SIG-M5 (cell line): Measurements from ENCODE around the gene PYM1.
"Not testable (repeated sequence)": the region's sequence is repeated elsewhere in the genome, so short reads cannot be mapped to it uniquely, and the experiment has no call there.

ENCODE experiments used
- DNase-seq: peaks from one replicate; lab custom pipeline; 2025; lab: John Stamatoyannopoulos, UW

PYM1 gene

GRCh38 chr12:55908726-55909512, 18.8 kb downstream of the PYM1 start:
- DNase-seq, result no peak

GRCh38 chr12:55906056-55906455, 21.6 kb downstream of the PYM1 start:
- DNase-seq, result no peak

- DNase-seq, result no peak
These were observed 25.7 kb downstream of the PYM1 start for GRCh38 chr12:55901881-55902490.

DNA sequence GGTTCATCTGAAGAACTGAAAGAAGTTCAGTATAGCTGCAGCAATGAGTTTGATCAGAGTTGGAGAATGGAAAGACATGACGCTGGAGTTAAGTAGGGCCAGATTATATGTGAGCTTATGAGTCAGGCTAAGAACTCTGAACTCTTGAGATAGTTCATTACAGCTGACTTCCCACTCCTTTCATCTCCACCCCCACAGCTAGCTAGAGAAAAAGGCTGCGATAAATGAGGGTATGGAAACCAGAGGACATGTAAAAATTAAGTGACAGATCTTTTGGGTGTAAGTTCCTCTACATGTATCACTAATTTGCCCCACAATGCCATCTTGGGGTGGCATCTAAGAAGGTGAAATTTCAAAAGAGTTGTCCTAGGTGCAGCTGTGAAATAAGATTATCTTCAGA, 28.6 kb downstream of the PYM1 start:
- DNase-seq, result no peak

DNA sequence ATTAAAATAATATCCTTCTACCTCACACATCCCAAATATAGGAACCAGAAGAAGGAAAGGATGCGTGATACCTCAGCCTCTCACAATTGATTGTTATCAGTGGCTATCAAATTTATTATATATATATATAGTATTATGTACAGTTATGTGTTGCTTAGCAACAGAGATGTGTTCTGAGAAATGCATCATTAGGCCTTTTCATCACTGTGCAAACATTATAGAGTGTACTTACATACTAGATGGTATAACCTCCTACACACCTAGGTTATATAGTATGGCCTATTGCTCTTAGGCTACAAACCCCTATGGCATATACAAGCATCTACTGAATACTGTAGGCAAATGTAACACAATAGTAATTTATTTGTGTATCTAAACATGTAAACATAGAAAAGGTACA, 34.0 kb downstream of the PYM1 start:
- no peak for DNase-seq

DNA sequence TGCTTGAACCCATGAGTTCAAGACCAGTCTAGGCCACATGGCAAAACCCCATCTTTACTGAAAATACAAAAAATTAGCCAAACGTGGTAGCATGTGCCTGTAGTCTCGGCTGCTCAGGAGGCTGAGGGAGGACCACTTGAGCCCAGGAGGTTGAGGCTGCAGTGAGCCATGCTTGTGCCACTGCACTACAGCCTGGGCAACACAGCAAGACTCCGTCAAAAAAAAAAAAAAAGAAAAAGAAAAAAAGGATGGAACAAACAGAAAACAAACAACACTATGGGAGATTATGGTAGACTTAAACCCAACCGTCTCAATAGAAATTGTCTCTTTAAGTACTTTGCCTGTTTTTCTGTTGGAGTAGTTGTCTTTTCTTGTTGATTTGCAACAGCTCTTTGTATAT, 36.4 kb downstream of the PYM1 start:
- DNase-seq, result no peak

DNA sequence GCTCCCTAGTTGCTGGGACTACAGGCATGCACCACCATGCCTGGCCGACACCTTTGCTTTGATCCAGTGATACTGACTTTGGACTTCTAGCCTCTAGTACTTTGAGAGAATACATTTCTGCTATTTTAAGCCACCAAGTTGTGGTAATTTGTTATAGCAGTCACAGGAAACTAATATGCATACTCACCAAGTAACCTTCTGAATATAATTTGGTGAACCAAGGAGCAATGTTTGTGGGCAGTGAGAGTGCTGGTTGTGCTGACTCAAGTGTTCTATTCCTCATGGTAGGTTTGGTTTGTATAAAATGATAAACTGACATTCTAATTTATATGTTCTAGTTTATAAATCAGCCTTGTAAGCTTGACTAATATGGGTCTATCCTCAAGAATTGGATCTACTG, 42.6 kb downstream of the PYM1 start:
- no peak for DNase-seq

DNA sequence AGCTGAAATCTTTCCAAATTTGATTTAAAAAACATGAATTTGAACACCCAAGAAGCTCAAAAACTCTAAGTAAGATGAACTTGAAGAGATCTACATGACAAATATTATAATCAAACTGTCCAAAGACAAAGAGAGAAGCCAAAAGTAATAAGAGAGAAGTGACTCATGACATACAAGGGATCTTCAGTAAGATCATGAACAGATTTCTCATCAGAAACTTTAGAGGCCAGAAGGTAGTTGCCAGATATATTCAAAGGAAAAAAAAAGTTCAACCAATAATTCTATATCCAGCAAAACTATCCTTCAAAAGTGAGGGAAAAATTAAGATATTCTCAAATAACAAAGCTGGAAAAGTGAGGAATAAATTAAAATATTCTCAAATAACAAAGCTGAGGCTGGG, 49.9 kb downstream of the PYM1 start:
- DNase-seq, result no peak

DNA sequence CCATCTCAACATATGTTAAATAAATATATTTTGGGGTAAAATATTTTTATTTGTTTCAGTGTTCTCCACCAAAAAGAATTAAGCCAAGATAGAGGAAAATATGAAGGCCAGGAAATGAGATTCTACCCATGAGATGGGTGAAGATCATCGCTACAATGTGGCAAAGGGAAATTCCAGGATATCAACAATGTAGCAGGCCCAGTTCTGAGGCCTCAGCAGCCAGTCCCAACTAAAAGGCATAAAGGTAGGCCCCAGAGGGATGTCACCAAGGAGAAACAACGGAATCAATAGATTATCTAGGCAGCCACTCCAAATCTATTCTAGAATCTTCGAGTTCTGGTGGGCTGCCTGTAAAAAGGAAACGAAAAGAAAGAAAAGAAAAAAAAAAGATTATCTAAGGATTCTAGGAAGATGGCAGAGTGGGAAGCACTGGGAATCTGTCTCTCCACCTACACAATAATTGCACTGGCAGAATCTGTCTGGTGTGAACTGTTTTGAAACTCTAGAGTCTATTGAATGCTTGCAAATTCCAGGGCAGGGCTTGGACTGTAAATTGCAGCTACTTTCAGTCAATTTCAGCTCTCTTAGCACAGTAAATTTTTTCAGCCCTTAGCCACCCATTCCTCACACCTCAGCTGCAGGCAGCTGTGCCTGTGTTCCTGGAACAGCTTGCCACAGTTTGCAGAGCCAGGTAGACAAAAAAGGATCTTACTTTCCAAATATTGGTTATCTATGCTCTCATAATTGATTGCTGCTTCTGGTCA, 51.8 kb downstream of the PYM1 start:
- no peak for DNase-seq

DNA sequence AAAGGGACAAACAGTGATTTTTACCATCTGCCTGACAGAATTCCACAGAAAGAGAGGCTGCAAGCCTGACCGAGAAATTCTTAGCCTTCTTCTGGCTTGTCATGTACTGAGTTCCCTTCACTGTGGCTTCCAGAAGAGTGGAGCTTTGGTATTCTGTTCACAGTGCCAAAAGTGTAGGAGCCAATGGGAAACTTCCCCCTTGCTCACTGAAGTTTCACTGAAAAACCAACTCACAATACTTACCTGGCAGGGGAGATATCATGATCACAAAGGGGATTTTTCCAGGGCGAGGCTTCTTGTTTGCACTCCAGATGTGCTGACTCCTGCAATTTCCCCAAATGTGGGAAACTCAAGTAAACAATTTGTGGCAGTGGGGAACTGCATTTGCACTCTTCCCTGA, 53.3 kb downstream of the PYM1 start:
- DNase-seq, result no peak

DNA sequence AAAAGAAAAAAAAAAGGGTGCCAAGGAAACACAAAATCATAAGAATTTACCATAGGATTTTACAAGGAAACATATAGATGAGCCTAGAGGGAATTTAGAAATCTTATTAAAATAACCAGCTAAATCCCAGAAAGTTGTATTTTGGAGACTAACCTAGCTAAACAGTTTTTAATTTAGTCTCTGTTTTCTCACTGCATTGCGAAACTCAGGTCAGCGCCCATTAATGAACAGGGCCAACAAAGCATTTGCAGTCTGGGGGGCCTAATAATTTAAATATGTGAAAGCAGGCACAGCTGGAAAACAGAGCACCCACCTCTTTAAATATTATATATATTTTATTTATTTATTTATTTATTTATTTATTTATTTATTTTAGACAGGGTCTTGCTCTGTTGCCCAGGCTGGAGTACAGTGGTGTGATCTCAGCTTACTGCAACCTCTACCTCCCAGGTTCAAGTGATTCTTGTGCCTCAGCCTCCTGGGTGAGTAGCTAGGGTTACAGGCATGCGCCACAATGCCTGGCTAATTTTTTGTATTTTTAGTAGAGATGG, 61.2 kb downstream of the PYM1 start:
- not testable (repeated sequence) for DNase-seq

DNA sequence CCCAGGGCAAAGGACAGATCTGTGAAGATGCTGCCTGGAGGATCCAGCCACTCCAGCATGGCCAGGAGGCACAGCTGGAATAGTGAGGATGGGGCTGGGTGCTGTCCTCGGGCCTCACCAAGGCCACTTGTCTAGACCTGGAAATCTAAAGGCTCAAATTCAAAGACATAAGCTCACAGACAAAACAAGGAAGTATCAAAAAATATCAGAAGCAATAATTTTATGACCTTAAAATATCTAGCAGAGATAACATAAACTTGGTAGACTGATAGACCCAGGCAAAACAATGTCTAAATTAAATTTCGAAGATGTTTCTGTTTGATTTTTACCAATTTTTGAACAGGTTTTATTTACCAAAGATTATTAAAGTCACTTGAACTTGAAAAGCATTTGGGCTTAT, 62.4 kb downstream of the PYM1 start:
- DNase-seq, result no peak

GRCh38 chr12:55862931-55863330, 64.8 kb downstream of the PYM1 start:
- DNase-seq, result not testable (repeated sequence)

DNA sequence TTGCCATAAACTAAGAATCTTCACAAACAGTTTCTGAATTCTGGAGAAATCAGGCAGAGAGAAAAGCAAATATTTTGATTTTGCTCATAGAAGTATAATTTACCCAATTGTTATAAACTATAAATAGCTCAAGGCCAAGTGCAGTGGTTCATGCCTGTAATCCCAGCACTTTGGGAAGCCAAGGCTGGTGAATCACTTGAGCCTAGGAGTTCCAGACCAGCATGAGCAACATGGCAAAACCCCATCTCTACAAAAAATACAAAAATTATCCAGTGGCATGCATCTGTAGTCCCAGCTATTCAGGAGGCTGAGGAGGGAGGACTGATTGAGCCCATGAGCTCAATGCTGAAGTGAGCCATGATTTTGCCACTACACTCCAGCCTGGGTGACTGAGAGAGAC, 65.4 kb downstream of the PYM1 start:
- no peak for DNase-seq

GRCh38 chr12:55861871-55862270, 65.8 kb downstream of the PYM1 start:
- no peak for DNase-seq

- DNase-seq, result no peak
These were observed 66.3 kb downstream of the PYM1 start for GRCh38 chr12:55861396-55861795.

DNA sequence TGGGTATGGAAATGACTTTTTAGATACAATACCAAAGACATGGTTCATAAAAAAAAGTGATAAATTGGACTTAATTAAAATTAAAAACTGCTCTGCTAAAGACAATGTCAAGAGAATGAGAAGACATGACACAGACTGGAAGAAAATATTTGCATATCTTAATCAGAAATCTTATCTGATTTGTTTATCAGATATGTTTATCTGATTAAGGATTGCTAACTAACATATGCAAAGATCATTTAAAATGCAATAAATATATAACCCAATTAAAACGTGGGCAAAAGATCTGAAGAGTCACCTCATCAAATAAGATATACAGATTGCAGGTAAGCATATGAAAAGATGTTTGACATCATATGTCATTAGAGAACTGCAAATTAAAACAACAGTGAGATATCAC, 75.0 kb downstream of the PYM1 start:
- DNase-seq, result no peak
